NCI-H1694 treated with DMSO at 0.1 percent for 48 hours (cell line): Measurements from ENCODE around the gene PHACTR1.

Source experiments
- DNase-seq: peaks from one replicate; lab custom pipeline; 2025; lab: John Stamatoyannopoulos, UW

The PHACTR1 gene

DNA sequence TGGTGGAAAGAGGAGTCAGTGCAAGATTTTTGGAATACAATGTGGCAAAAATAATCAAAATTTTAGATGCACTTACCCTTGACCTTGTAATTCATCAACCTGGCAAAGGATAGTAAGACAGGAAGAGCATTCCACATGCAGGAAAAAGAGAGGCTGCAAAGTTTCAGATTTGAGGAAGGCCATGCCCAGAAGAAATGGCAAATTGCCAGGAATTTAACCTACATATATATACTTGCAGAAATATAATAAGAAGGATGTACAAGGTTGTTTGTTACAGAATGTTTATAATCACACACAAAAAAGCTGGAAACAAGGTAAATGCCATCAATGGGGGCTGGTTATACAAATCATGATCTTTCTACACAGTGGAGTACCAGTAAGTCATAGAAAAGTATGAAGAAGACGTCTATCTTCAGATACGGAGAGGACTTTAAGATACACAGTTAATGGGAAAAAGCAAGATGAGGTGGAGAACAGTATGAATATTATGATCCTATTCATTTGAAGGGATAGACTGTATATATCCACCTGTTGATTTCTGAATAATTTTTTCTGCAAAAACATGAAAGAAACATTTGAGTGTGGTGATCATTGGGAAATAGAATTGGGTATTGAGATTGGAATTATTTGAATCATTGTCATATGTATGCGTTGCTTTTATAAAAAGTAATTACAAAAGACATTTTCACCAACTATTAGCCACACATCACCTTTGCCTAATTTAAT lies 358.0 kb downstream of the PHACTR1 start:
- DNase-seq, result no peak

DNA sequence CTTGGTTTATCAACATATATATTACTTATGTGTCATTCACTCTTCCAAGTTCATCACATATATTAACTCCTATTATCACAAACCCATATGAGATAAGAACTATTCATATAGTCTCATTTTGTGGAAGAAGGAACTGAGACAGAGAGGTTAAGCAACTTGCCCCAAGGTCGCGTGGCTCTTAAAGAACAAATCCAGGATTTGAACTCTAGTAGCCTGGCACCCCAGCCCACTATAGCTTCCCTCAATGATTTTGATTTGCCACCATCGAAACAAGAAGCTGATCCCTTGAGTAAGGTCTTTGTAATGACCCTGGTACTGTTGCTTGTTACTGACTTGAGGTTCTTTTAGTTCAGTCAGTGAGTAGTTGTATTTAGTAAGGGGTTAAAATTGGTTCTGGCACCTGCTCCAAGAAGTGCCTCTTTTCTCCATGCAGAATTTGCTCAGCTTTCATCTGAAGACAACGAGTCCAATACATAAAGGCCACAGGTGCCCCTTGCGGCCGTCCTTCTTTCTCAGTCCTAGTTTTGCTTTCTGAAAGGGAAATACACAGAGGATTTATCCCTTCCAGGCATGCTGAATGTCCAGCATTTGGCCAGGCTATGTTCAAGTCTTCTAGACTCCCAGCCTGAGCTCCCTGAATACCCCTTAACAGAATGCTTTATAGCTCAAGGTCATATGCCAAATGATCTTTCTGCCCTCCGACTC lies 358.7 kb downstream of the PHACTR1 start:
- DNase-seq, result no peak

DNA sequence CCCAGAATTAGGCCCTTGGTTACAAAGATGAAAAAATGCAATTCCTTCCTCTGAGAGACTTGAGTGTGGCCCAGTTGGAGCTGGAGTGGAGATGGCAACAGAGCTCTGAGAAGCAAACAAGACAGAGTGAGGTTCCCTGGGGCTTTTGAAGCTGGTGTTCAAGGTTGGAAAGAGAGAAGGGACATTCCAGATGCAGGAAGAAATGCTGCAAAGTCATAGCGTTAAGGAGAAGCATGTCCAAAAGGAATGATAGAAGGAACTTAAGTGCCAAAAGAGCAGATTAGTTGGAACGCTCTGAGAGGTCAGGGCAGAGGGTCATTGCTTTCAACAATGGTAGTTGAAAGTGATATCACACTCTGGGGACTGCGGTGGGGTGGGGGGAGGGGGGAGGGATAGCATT lies 360.0 kb downstream of the PHACTR1 start:
- DNase-seq, result no peak

DNA sequence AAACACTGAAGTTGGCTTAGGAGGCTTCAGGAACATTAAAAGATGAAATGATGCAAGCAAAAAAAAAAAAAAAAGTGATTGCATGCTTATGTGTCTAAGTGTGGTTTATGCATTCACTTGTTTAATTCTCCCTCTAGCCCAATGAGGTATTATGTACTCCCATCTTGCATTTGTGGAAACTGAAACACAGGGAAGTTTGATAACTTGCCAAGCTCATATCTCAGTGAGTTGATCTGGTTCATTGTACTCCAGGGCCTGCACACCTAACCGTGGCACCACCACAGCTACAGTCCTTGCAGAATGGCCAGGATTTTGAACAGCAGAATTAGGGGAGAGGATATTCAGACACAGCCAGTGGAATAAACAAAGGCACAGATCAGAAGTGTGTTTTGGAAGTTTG lies 360.6 kb downstream of the PHACTR1 start:
- DNase-seq, result no peak

DNA sequence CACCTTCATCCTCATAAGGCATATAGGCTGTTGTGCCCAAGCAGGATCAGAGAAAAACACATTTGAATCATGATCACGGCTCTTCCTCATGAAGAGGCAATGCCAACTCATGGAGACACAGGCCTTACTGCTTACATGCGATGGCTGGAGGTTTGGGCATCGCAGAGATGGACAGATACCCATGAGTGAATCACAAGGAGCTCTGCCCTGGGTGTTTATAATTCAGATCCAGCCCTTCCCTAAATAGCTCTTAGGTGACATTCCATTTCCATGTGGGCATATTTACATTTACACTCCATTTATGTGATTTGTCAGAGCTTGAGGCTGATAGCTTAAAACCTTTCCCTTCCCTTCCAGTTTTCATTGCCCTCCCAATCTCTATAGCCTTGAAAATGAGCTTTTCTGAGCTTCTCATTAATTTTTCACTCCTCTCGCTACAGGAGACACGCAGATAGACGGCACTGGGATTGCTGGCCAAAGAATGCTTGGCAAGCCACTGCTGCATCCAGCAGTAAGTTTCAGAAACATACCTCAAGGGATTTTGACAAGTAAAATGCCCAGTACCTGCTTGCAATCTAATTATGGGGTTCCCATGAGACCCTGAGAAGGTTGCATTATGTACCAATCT lies 362.6 kb downstream of the PHACTR1 start:
- no peak for DNase-seq

DNA sequence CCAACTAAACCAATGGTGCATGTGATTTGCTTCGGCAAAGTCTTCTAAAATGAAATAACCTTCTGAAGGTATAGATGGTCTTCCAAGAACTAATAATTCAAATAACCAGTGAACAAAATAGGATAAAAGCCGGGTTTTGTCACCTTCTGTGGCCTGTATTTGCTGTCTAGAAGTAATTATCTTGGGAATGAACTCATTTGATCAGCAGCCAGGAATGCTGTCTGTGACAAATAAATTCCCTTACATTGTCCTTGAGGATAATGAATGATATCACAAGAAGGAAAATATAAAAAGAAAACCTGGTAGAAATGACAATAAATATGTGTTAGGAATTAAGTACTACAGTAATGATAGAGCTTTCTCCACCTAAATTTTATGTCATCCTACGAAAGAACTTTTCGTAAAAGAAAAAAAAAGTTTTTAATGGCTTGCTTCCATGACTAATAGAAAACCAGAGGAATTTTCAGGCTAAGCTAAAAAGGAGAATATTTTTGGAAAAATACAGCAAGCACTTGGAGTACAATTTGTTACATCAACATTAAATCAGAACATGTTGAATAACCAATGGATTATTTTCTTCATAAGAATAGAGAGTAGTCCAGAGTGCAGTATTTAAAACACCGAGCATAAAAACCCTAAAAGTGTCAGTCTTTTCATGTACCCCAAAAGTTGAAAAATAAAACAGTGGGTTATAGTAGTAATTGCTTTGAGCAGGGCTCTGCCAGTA lies 364.1 kb downstream of the PHACTR1 start:
- no peak for DNase-seq

DNA sequence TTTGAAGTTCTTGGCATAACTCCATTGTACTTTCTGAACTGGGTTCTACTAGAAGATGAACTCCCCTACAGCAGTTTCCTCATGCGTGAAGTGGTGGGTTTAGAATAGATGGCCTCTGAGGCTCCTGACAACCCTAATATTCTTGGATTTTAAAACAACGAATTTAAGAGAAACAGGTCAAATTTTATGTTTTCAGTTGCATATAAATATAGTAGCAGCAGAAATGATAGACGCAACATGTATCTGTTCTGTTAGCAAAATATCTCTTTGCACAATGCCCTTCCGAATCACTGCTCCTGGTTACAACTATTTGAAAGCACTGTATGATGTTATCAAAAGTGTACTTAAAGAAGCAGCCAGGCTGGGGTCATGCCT lies 364.6 kb downstream of the PHACTR1 start:
- no peak for DNase-seq

DNA sequence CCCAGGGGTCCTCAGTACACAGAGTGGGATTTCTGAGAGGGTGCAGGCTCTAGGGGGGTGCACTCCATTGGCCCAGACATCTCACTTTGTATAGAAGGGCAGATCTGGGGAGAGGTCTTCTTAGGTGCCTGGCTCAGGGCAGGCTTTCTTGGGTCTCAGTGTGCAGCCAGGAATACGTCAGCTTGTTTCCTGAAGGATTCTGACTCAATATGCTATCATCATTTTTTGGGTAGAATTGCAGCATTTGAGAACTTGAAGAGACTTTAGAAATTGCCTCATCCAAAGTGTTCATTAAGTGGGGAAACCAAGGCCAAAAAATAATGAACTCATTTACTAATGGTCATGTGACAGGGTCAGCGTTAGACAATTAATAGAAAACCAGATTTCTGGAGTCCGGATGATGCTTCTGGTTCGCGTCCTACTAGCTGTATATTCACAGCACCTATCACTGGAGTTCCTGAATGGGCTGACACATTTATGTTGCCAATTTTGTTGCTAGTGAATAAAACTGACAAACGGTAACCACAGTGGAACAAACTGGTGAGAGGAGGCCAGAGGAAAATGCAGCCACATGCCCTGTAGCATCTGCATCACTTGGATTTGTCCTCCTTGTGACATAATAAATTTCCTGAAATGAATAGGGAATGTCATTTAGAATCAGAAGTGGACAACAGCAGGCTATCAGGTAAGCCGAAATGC lies 372.9 kb downstream of the PHACTR1 start:
- DNase-seq, result no peak

DNA sequence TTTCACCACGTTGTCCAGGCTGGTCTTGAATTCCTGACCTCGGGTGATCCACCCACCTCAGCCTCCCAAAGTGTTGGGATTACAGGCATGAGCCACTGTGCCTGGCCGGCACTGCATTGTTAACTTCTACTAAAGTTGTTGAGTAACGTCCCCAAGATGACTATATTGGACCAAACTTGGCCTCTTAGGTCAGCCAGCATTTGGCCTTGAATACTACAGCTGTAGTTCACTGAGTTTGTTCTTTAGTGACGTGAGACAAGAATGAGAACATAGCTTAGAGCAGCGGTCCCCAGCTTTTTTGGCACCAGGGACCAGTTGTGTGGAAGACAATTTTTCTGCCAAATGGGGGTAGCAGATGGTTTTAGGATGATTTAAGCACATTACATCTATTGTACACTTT lies 374.6 kb downstream of the PHACTR1 start:
- DNase-seq, result no peak

DNA sequence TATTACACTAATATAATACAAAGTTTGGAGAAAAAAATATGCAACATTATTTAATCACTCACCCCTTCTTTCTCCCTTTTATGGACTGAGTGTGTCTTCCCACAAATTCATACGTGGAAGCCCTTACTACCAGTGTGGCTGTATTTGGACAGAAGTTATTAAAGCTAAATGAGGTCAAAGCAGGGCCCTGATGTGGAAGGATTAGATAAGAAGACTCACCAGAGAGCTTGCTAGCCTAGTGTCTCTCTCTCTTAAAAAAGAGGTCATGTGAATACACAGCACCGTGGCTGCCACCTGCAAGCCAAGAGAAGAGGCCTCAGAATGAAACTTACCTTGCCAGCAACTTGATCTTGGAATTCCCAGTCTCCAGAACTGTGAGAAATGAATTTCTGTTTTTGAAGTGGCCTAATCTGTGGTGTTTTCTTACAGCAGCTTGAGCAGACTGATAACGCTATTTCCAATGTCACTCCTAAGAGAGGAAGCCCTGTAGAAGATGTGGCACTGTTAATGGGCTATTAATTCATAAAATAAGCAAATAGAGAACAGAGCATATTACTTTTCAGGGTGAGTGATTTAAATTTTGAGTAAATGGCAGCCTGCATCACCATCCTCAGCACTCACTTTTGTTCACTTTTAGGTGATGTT lies 378.3 kb downstream of the PHACTR1 start:
- DNase-seq, result no peak

DNA sequence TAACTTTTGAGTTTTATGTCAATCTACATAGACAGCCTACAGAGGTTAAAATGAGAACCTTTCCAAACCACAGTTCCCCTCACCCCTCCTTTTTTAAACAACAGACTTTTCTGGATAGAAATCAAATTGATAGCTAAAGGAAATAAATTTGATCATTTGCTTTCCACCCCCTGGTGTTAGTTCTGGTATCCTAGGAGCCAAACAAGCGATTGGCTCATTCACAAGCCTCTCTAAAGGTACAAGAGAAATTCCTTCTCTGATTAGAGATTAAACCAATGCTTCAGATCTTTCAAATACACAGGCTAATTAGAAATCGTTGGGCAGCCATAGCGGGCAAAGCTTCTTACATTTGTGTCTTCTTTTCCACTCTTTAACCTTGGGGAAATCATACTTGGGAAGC lies 379.5 kb downstream of the PHACTR1 start:
- no peak for DNase-seq

DNA sequence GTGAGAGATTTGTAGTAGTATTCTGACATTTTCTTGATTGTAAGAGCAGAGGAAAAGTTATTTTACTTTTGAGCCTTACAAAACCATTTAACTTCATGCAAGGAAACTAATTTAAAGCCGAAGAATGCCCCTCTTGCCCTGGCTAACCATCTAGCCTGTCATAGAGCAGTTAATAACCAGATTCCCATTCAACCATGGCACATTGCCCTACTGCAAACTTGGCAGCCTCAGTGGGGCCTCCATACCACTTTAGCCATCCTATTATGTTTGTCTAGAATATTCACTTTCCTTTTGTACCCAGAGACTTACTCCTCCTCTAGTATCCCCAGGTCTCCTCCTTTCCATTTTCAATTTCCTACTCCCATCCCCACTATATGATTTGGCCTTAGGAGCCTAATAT lies 380.9 kb downstream of the PHACTR1 start:
- DNase-seq, result no peak

DNA sequence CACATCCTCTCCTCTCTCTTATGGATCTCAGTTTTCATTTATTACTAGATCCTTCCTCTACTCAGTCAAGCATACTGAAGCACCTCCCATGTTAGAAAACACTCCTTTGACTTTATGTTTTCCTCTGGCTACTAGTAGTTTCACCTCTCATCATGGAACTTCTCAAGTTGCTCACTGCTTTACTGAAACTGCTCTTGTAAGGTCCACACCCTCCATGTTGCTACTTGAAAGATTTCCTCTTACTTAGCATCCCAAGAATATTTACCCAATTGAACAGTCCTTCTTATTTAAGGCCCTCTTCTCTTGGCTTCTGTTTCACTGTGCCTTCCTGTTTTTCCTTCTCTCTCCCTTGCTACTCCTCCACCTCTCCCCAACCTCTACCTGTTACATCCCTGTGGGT lies 381.4 kb downstream of the PHACTR1 start:
- no peak for DNase-seq

DNA sequence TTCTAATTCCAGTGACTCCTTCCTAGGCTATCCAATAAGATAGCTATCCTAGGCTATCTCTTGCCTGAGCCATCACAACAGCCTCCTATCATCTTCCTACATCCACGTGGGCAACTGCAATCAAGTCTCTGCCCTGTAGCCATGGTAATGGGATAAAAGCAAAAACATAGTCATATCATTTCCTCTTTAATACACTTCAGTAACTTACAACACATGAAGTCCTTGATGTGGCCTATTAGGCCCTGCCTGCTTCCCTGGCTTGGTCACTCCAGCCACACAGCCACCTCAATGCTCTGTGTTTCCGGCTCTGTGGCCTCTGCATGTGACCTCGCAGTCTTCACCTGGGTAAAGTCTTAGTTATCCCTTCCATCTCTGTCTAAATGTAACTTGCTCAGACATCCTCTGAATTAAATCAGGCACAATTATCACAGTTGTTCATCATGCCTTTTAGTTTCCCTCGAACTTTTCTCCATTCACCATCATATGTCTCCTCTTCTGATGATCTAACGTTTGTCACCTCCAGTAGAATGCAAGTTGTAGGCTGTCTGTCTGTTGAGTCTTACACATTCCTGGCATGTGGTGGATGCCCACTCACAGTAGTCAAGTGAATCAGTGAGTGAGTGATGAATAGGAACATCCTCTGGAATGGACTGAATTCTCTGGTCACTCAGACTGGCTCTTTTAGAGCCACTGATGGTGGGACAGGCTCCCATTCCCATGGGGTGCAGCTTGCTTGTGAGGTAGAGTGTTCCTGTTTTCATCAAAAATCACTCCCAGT lies 382.4 kb downstream of the PHACTR1 start:
- no peak for DNase-seq

DNA sequence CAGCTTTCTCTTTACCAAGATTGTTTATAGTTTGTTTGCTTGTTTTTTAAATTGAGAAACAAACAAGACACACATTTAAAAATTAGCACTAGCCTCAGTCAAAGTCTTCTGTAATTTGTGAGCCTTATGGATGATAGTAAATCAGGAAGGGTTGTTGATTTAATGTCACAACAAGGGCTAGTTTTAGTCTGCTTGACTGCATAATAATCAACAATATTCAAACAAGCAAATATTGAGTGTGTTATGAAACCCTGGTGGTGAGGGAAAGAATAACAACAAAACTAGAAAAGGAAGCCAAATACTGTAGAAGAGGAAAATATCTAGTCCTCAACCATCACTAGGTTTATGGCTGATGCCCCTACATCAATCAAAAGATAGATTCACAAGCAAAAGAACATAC lies 383.2 kb downstream of the PHACTR1 start:
- no peak for DNase-seq

DNA sequence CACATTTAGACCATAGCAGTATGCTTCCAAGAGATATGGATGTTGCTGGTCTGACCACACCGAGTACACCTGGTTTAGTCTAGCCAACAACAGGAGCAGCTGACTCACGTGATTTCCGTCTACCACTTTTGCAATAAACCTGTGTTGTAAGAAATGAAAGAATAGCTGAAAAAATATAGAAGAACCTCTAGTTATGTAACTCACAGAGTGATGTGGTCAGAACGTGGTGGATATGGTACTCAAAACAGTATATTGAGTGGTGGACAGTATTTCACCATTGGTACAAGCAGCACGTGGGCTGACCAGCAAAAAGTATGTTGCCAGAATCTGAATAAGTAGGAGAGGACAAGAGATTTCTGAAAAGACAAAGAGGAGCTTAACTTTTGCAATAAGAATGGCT lies 384.8 kb downstream of the PHACTR1 start:
- no peak for DNase-seq

DNA sequence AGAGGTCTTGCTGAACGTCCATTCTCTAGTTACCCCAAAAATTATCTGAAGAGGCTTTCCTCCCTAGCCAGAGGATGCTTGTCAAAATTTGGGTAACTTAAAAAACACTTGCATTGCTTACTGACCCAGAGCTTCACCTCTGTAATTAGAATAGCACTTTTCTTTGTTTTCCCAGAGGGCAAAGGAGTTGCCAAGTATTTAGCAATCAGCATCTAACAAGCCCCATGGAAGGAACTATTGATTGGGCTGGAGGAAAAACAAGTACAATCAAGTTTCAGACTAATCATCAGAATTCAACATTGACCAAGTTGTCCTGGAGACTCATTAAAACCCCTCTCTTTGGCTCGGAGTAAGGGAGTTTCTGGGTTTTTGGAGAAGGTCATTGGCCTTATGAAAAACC lies 385.4 kb downstream of the PHACTR1 start:
- DNase-seq, result no peak

DNA sequence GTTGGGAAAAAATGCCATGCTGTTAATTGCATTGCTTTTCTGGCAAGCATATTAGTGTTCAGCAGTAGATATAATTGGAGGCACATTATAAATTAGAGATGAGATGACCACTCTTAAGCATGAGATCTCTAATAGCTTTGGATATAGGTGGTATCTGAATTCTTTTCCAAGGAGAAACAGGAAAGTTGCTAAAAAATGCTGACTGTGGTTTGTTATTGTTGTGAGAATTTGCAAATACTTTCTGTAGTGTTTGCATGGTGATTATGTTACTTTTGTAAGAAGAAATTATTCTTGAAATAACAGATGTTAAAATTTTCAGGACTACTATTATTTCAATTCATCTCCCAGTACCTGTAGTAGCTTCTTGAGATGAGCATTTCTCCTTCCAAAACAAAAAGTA lies 386.6 kb downstream of the PHACTR1 start:
- DNase-seq, result no peak

DNA sequence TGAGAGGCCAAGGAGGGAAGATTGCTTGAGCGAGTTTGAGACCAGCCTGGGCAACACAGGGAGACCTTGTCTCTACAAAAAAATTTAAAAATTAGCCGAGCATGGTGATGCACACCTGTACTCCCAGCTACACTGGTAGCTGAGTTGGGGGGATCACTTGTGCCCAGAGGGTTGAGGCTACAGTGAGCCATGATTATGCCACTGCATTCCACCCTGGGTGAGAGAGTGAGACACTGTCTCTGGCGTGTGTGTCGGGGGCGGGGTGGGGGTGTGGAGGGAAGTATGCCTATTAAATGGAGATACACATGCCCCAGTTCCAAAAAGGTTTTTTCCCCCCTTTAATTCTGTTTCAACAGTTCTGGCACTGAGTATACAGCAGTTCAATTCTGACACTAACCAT lies 388.6 kb downstream of the PHACTR1 start:
- no peak for DNase-seq

DNA sequence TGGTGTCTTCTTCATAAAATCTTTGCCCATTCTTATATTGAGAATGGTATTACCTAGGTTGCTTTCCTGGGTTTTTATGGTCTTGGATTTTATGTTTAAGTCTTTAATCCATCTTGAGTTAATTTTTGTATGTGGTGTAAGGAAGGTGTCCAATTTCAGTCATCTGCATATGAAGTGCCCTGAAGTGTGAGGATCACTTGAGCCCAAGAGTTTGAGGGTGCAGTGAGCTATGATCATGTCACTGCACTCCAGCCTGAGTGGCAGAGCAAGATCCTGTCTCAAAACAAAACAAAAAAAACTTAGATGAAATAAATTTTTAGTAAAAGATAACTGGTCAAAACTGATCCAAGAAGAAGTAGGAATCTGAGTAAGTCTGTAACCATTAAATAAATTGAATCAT lies 396.4 kb downstream of the PHACTR1 start:
- no peak for DNase-seq

DNA sequence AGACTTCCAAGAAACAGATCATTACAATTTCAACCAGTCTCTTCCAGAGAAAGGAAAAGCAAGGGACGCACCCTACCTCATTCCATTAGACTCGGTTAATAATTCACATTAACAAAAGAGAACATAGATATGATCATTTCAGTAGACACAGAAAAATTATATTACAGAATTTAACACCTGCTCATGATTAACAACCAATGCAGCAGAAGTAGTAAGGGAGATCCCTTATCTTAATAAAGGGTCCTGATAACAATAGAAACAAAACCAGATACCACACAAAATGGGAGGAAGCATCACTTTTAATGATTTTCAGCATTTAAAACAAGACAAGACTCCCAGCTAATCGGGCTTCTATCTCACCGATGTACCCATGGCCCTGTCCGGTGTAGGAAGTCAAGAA lies 396.8 kb downstream of the PHACTR1 start:
- no peak for DNase-seq
